Esophagus muscularis mucosa (tissue), 3 donors: Measurements from ENCODE around the gene LLGL1.

Experiments
- CTCF ChIP-seq, 3 experiments: fragments of 200-600 bp in 2 of 3; fragments of 450-650 bp in 1 of 3; sonication (generic) in 2 of 3; IDR thresholded peaks; one replicate each; pipeline ENCODE4 v1.5.1; 2017 to 2019; ENCODE audit warnings: antibody characterized with exemption in 3 of 3, mild to moderate bottlenecking in 2 of 3, moderate library complexity in 1 of 3
- EP300 ChIP-seq: sonication (generic); formaldehyde crosslinking; IDR thresholded peaks from one replicate; pipeline ENCODE4 v1.6.1; 2017; ENCODE audit warnings: antibody characterized with exemption

GRCh38 chr17:18246109-18246725, 20.8 kb downstream of the LLGL1 start:
- no peak for TF ChIP-seq CTCF (IDR thresholded peaks at IDR 0.05)
- TF ChIP-seq EP300, result no peak
